ENCODE measurements around the gene DOK7. TPM values are rescaled to one million over a fixed set of nuclear protein-coding genes. Genes with fewer than 3 reads are reported as not detected.

DOK7 gene
- polyA plus RNA-seq, 1 donor (not counting 4 experiments of a cell fraction or from before 2014, with no cell fraction given): 0.13 TPM

GRCh38 chr4:3519468-3520264 lies 56.6 kb downstream of the DOK7 start:
- dilution Hi-C loops (cut with MboI; ENCODE audit: extremely low pct_ligation_motif_present, low sequenced_read_pairs): no loop called here
- no peak for FAIRE-seq

GRCh38 chr4:3520276-3520675 lies 57.2 kb downstream of the DOK7 start:
- H3K9ac ChIP-seq (ENCODE audit: control insufficient read depth, extremely low read depth, insufficient read depth, low read length): no peak overlapping the region
- H3K4me3 ChIP-seq (ENCODE audit: control insufficient read depth in 2 of 3, extremely low read depth in 1 of 3, insufficient read depth in 2 of 3, low read depth in 1 of 3, low read length in 3 of 3): no peak overlapping the region
- no peaks in the 10 kb centered on the region for H4K20me1 ChIP-seq (ENCODE audit: control insufficient read depth, extremely low read depth, insufficient read depth, low read length)
- dilution Hi-C loops (cut with MboI; ENCODE audit: extremely low pct_ligation_motif_present, low sequenced_read_pairs): no loop called here
- H3K79me2 ChIP-seq (ENCODE audit: control insufficient read depth, insufficient read depth, low read length): peaks cover 3% of the 10 kb centered on the region
- no peak for TF ChIP-seq CTCF (optimal IDR thresholded peaks at IDR 0.05 in 1 of 3, IDR thresholded peaks at IDR 0.05 in 1 of 3, conservative IDR thresholded peaks at IDR 0.05 in 1 of 3; ENCODE audit: extremely low read depth in 1 of 3, insufficient read depth in 2 of 3, low read length in 3 of 3)
- TF ChIP-seq EZH2 (IDR thresholded peaks at IDR 0.05; ENCODE audit: low read length): no peak
- H3K9me1 ChIP-seq (ENCODE audit: control insufficient read depth, extremely low read depth, insufficient read depth, low read length): no peaks in the 10 kb centered on the region
- no peak overlapping the region for H2AFZ ChIP-seq (ENCODE audit: control insufficient read depth, low read length)
- no peaks in the 10 kb centered on the region for H3K27me3 ChIP-seq (ENCODE audit: control insufficient read depth, extremely low read depth, insufficient read depth, low read length)
- no peak for FAIRE-seq
- H3K36me3 ChIP-seq (ENCODE audit: control insufficient read depth in 2 of 2, extremely low read depth in 1 of 2, insufficient read depth in 2 of 2, low read length in 2 of 2): peaks cover 38 to 40% of the 10 kb centered on the region in 2 experiments
- no peak overlapping the region for H3K27ac ChIP-seq (ENCODE audit: control insufficient read depth, insufficient read depth, low read length)
- DNase-seq (ENCODE audit: low read depth, low spot score): no peak
- no peak overlapping the region for H3K4me2 ChIP-seq (ENCODE audit: control insufficient read depth, extremely low read depth, insufficient read depth, low read depth, low read length)
- no peaks in the 10 kb centered on the region for H3K4me1 ChIP-seq (ENCODE audit: control insufficient read depth, extremely low read depth, insufficient read depth, low read length)
- H3K9me3 ChIP-seq (ENCODE audit: control insufficient read depth, low read depth, low read length): no peaks in the 10 kb centered on the region

More at GRCh38 chr4:3519468-3520264, 56.6 kb downstream of the DOK7 start:
- Histone ChIP-seq H3K9ac (ENCODE audit: control insufficient read depth, extremely low read depth, insufficient read depth, low read length) (no peak overlapping the region), H3K9me1 (ENCODE audit: control insufficient read depth, extremely low read depth, insufficient read depth, low read length) (no peaks in the 10 kb centered on the region), H3K27me3 (ENCODE audit: control insufficient read depth, extremely low read depth, insufficient read depth, low read length) (no peaks in the 10 kb centered on the region), H3K4me2 (ENCODE audit: control insufficient read depth, extremely low read depth, insufficient read depth, low read depth, low read length) (no peak overlapping the region), H3K79me2 (ENCODE audit: control insufficient read depth, insufficient read depth, low read length) (peaks cover 3% of the 10 kb centered on the region), H3K4me1 (ENCODE audit: control insufficient read depth, extremely low read depth, insufficient read depth, low read length) (no peaks in the 10 kb centered on the region), H3K36me3 (ENCODE audit: control insufficient read depth in 2 of 2, extremely low read depth in 1 of 2, insufficient read depth in 2 of 2, low read length in 2 of 2) (peaks cover 33 to 39% of the 10 kb centered on the region in 2 experiments), H3K9me3 (ENCODE audit: control insufficient read depth, low read depth, low read length) (no peaks in the 10 kb centered on the region), H3K4me3 (ENCODE audit: control insufficient read depth in 2 of 3, extremely low read depth in 1 of 3, insufficient read depth in 2 of 3, low read depth in 1 of 3, low read length in 3 of 3) (no peak overlapping the region), H2AFZ (ENCODE audit: control insufficient read depth, low read length) (no peak overlapping the region), H4K20me1 (ENCODE audit: control insufficient read depth, extremely low read depth, insufficient read depth, low read length) (no peaks in the 10 kb centered on the region), H3K27ac (ENCODE audit: control insufficient read depth, insufficient read depth, low read length) (no peak overlapping the region)
- no peak for DNase-seq (ENCODE audit: low read depth, low spot score)
- TF ChIP-seq CTCF (optimal IDR thresholded peaks at IDR 0.05 in 1 of 3, IDR thresholded peaks at IDR 0.05 in 1 of 3, conservative IDR thresholded peaks at IDR 0.05 in 1 of 3; ENCODE audit: extremely low read depth in 1 of 3, insufficient read depth in 2 of 3, low read length in 3 of 3) (no peak), EZH2 (IDR thresholded peaks at IDR 0.05; ENCODE audit: low read length) (no peak)
